Rectal smooth muscle tissue (tissue), 1 donor: ENCODE results near the gene RARG.
"Not testable (repeated sequence)": the region's sequence is repeated elsewhere in the genome, so short reads cannot be mapped to it uniquely, and the experiment has no call there.

Source experiments
- H3K27ac ChIP-seq: one replicate; pipeline ENCODE4 v1.7.0; 2013; ENCODE audit warnings: low read depth, low read length, inconsistent platforms
- H3K27me3 ChIP-seq: one replicate; pipeline ENCODE4 v1.7.0; 2013; ENCODE audit warnings: low read length; ENCODE audit not compliant: control insufficient read depth, insufficient read depth
- H3K36me3 ChIP-seq: one replicate; pipeline ENCODE4 v1.7.0; 2013; ENCODE audit warnings: low read length; ENCODE audit not compliant: control insufficient read depth, insufficient read depth
- H3K4me1 ChIP-seq: one replicate; pipeline ENCODE4 v1.7.0; 2013; ENCODE audit warnings: low read length; ENCODE audit not compliant: control insufficient read depth, insufficient read depth
- H3K4me3 ChIP-seq: one replicate; pipeline ENCODE4 v1.7.0; 2013; ENCODE audit warnings: low read length
- H3K9ac ChIP-seq: one replicate; pipeline ENCODE4 v1.7.0; 2013; ENCODE audit warnings: low read length

The RARG gene

DNA sequence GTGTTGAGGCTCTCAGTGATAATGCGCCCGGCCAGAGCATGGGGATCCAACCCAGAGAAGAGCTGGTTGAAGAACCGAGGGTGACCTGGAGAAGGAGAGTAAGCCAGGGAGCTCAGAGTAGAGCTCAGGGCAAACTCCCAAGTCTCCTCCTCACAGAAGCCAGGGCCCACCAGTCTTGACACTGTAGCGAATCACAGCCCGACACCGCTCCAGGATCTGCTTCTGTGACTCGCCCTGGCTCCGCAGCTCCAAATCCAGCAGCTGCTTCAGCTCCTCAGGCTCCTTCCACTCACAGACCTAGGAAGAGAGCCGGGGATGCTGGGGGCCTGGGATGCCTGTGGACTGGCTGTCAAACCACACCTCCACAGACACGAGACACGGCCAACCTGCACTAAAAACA, 59.7 kb downstream of the RARG start:
- Histone ChIP-seq H3K9ac (no peak overlapping the region), H3K27ac (peak overlapping the region; percentile 45), H3K36me3 (no peaks in the 10 kb centered on the region), H3K27me3 (no peaks in the 10 kb centered on the region), H3K4me3 (no peak overlapping the region), H3K4me1 (peaks cover 6% of the 10 kb centered on the region)

DNA sequence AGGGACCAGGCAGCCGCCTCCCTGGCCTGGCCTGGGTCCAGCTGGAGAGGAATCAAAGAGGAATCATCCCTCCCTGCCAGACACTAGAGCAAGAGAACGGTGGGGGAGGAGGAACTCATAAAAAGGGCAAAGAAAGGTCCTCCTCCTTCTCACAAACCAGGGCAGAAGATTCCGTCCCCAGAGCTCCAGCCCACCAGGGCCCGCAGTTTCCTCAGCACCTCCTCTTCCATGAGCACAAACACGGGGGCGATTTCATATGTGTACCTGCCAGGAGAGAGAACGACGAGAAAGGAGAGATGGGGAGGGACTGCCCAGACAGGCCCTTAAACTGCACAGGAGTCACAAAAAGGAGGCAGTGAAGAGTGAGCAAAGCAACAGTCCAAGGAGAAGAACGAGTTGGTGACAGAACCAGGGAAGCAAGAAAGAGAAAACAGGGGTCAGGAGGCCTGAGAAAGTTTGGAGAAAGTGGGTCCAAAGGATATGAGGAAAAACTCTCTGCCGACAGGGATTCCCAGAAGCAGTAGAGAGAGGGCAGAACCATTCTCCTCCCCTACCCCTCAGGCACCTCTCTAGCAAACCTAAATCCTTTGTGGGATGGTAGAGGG, 60.2 kb downstream of the RARG start:
- Histone ChIP-seq H3K9ac (no peak overlapping the region), H3K4me3 (peak overlapping the region; percentile 9), H3K4me1 (peaks cover 6% of the 10 kb centered on the region), H3K27ac (peak overlapping the region; percentile 41), H3K27me3 (no peaks in the 10 kb centered on the region), H3K36me3 (no peaks in the 10 kb centered on the region)

DNA sequence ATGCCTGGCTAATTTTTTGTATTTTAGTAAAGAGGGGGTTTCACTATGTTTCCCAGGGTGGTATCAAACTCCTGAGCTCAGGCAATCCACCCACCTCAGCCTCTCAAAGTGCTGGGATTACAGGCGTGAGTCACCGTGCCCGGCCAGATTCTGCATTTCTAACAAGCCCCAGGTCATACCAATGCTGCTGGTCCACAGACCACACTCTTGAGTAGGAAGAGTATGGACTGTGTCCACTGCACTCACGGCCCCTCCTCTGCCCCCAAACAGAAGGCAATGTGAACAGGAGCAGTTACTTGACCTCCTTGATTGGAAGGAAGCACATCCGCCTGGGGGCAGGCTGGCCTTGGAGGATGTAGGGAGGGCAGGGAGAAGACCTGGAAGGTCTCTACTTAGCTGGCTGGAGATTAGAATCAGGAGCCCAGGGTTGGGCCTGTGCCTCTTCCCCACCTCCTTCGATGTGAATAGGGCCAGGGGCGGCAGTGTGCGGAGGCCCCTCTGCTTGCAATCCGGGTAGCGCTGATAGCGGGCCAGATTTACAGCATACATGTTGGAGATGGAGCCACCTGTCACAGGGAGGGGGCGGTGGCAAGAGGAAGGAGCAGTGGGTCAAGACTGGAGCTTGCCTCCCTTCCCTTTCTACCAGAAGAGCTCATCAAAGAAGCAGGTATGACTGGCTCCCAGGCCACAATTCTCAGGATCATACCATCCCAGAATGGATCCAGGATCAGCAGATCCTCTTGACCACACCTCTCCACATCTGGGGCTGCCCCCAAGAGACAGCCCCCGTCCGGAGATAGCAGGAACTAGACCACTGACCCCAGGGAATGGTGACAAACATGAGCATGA, 60.9 kb downstream of the RARG start:
- H3K27ac ChIP-seq, result no peak overlapping the region
- no peak overlapping the region for H3K9ac ChIP-seq
- no peaks in the 10 kb centered on the region for H3K27me3 ChIP-seq
- no peaks in the 10 kb centered on the region for H3K36me3 ChIP-seq
- peaks cover 6% of the 10 kb centered on the region for H3K4me1 ChIP-seq
- H3K4me3 ChIP-seq, result no peak overlapping the region

DNA sequence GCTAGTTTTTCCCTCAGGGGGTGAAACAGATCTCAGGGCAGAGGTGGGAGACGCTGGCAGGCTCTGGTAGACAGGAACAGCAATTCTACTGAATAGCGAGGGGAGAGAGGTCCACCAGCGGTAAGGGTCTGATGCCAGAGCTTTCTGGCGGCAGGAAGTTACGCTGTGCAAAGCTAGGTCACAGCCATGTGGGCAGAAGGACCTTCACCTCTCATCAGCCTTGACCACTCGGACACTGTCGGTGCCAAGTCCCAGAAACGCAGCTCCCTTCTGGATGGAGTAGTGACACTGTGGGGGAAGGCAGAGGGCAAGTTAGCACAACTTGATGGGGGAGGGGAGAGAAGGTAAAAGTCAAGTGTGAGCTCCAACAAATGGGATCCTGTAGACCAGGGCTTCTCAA, 61.8 kb downstream of the RARG start:
- no peaks in the 10 kb centered on the region for H3K36me3 ChIP-seq
- no peak overlapping the region for H3K9ac ChIP-seq
- no peak overlapping the region for H3K4me3 ChIP-seq
- no peaks in the 10 kb centered on the region for H3K27me3 ChIP-seq
- peaks cover 6% of the 10 kb centered on the region for H3K4me1 ChIP-seq
- no peak overlapping the region for H3K27ac ChIP-seq

DNA sequence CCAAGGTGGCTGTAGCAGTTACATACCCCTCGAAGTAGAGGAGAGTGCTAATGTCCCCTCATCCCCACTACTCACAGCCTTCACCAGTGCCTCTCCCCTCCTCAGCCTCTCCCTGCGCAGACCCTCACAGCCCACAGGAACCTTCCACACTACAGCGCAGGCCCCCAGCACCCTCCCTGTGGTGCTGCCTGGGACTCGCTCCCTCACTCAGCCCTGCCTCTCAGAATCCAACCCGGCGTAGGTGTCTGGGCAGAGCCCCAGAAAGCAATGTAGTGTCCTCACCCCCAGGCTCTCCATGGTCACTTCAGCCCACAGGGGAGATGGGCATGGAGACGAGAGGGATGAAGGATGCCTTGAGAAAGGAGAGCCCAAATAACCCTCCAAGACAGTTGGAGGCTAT, 62.4 kb downstream of the RARG start:
- Histone ChIP-seq H3K4me3 (no peak overlapping the region), H3K27me3 (no peaks in the 10 kb centered on the region), H3K36me3 (no peaks in the 10 kb centered on the region), H3K4me1 (peaks cover 6% of the 10 kb centered on the region), H3K9ac (no peak overlapping the region), H3K27ac (no peak overlapping the region)

DNA sequence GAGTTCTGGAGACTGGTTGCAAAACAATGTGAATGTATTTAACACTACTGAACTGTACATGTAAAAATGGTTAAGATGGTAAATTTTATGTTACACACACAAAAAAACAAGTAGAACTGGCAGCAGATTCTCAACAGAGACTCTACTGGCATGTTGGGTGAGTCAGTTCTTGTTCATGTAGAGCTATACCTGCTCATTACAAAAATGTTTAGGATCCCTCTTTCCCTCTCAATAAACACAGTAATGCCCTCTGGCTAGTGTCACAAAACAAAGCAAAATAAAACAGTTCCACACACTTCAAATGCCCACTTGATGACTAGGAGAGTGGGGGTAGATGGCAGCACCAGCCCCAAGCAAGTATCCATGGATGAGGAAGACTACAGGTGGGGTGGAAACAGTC, 65.2 kb downstream of the RARG start:
- H3K36me3 ChIP-seq, result no peaks in the 10 kb centered on the region
- no peaks in the 10 kb centered on the region for H3K27me3 ChIP-seq
- peaks cover 2% of the 10 kb centered on the region for H3K4me1 ChIP-seq
- no peak overlapping the region for H3K27ac ChIP-seq
- H3K9ac ChIP-seq, result no peak overlapping the region
- no peak overlapping the region for H3K4me3 ChIP-seq

DNA sequence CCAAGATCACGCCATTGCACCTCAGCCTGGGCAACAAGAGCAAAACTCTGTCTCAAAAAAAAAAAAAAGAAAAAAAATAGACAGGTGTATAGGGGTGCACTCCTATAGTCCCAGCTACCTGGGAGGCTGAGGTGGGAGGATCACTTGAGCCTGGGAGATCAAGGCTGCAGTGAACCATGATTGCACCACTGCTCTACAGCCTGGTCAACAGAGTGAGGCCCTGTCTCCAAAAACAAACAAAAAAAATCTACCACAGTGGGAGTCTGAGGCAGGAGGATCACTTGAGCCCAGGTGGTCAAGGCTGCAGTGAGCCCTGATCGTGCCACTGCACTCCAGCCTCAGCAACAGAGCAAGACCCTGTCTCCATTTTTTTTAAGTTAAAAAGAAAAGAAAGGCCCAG, 69.0 kb downstream of the RARG start:
- H3K36me3 ChIP-seq, H3K4me3 ChIP-seq, H3K4me1 ChIP-seq, H3K9ac ChIP-seq, H3K27ac ChIP-seq, H3K27me3 ChIP-seq: not testable (repeated sequence)

DNA sequence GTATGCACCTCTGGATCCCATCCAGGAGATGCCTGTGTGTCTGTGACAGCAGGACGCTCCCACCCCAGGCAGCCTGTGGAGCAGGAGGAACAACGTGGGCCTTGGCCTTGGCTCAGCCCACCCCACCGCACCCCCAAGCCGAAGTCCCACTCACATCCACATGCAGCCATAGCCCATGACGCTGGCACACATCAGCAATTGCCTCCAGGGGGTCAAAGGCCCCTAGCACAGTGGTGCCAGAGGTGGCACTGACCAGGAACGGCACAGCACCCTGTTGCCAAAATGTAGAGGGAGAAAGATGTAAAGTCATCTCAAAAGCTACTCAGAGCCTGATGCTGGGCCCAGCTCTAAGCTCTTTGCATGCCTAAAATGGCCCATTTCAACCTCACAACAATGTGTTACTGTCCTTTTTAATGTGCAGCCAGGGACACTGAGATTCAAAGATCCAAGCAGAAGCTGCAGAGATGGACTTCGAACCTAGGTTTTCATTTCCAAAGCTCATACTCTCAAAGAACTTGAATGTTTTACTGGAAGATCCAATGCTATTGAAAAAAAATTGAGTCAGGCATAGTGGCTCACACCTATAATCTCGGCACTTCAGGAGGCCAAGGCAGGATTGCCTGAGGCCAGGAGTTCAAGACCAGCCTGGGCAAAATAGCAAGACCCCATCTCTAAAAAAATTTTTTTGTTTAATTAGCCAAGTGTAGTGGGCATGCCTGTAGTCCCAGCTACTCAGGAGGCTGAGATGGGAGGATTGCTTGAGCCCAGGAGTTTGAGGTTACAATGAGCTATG, 70.7 kb downstream of the RARG start:
- Histone ChIP-seq H3K4me1 (peaks cover 2% of the 10 kb centered on the region), H3K9ac (no peak overlapping the region), H3K27ac (no peak overlapping the region), H3K27me3 (no peaks in the 10 kb centered on the region), H3K4me3 (no peak overlapping the region), H3K36me3 (no peaks in the 10 kb centered on the region)

DNA sequence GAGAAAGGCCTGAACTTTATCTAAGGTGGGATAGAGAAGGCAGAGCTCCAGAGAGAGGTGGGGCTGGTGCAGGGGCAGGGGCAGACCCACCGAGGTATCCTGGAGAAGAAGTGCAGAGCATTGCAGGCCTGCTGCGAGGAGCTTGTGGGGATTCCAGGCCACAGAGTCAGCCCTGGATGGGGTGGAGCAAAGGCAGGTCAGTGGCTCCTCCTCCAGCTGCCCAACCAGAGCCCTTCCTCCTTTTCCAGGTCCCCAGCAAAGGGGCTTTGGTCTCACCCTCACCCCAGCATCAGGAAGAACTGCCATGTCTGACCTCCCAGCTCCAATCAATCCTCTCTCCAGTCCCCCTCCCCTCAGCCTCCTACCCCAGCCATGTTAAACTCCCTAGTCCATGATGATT, 71.3 kb downstream of the RARG start:
- Histone ChIP-seq H3K36me3 (no peaks in the 10 kb centered on the region), H3K4me3 (no peak overlapping the region), H3K27ac (no peak overlapping the region), H3K9ac (no peak overlapping the region), H3K4me1 (peaks cover 2% of the 10 kb centered on the region), H3K27me3 (no peaks in the 10 kb centered on the region)
